ENCODE results near the gene FAM169A.

The FAM169A gene

DNA sequence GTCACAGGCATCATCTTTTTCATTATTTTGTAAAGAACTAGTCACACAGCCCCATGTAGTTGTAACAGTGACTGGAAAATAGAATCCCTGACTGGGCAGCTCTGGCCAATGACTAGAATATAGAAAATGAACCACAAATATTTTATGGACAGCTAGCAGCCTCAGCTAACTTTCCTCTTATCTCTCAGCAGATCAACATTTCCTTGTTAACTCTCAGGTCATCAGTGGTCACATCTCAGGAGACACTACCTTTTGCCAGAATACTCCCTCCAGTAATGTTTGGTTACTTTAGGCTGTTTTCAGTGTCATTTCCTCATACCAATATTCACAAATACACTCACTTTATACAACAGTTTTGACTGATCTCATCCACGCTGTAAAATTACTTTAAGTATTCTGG is 43.9 kb downstream of the FAM169A start:
- no peaks in the 10 kb centered on the region for H3K27me3 ChIP-seq (replicated peaks; ENCODE audit: insufficient read depth, low read length)
- H3K9ac ChIP-seq (ENCODE audit: low read length): no peak overlapping the region
- H3K4me1 ChIP-seq (ENCODE audit: low read length): peaks cover 23% of the 10 kb centered on the region
- no peaks in the 10 kb centered on the region for H3K9me3 ChIP-seq (replicated peaks; ENCODE audit: insufficient read depth, low read length)
- H3K27ac ChIP-seq (ENCODE audit: low read length): no peak overlapping the region
- H3K9me2 ChIP-seq (replicated peaks; ENCODE audit: insufficient read depth, low read length): no peaks in the 10 kb centered on the region
- no peaks in the 10 kb centered on the region for H4K20me1 ChIP-seq (ENCODE audit: insufficient read depth, low read length)
- H3F3A ChIP-seq (ENCODE audit: insufficient read depth, low read length): 0 out of 2 replicates have a peak, but pooled peaks cover 5% of the 10 kb centered on the region
- H3K79me2 ChIP-seq (ENCODE audit: low read length): no peaks in the 10 kb centered on the region
- H3K4me2 ChIP-seq (ENCODE audit: low read depth, low read length): no peak overlapping the region
- no peaks in the 10 kb centered on the region for H3K36me3 ChIP-seq (replicated peaks; ENCODE audit: insufficient read depth, low read length)
- H3K4me3 ChIP-seq (ENCODE audit: low read length): no peak overlapping the region
- no peak overlapping the region for H2AFZ ChIP-seq (ENCODE audit: low read length)
- TF ChIP-seq, protein P1, sequence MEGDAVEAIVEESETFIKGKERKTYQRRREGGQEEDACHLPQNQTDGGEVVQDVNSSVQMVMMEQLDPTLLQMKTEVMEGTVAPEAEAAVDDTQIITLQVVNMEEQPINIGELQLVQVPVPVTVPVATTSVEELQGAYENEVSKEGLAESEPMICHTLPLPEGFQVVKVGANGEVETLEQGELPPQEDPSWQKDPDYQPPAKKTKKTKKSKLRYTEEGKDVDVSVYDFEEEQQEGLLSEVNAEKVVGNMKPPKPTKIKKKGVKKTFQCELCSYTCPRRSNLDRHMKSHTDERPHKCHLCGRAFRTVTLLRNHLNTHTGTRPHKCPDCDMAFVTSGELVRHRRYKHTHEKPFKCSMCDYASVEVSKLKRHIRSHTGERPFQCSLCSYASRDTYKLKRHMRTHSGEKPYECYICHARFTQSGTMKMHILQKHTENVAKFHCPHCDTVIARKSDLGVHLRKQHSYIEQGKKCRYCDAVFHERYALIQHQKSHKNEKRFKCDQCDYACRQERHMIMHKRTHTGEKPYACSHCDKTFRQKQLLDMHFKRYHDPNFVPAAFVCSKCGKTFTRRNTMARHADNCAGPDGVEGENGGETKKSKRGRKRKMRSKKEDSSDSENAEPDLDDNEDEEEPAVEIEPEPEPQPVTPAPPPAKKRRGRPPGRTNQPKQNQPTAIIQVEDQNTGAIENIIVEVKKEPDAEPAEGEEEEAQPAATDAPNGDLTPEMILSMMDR (IDR thresholded peaks at IDR 0.05; ENCODE audit: low read length): no peak
- TF ChIP-seq EZH2 (optimal IDR thresholded peaks at IDR 0.05; ENCODE audit: low read depth, low read length) (no peak), EZH2phosphoT487 (IDR thresholded peaks at IDR 0.05; ENCODE audit: low read length) (no peak)
- no peak for DNase-seq

- H4K20me1 ChIP-seq (ENCODE audit: insufficient read depth, low read length): no peaks in the 10 kb centered on the region
- no peaks in the 10 kb centered on the region for H3K27me3 ChIP-seq (replicated peaks; ENCODE audit: insufficient read depth, low read length)
- H3K9me3 ChIP-seq (replicated peaks; ENCODE audit: insufficient read depth, low read length): no peaks in the 10 kb centered on the region
- DNase-seq: no peak
- H3K27ac ChIP-seq (ENCODE audit: low read length): no peak overlapping the region
- H3K4me2 ChIP-seq (ENCODE audit: low read depth, low read length): no peak overlapping the region
- no peaks in the 10 kb centered on the region for H3K79me2 ChIP-seq (ENCODE audit: low read length)
- TF ChIP-seq, protein P1 (IDR thresholded peaks at IDR 0.05; ENCODE audit: low read length): no peak
- TF ChIP-seq EZH2phosphoT487 (IDR thresholded peaks at IDR 0.05; ENCODE audit: low read length) (no peak), EZH2 (optimal IDR thresholded peaks at IDR 0.05; ENCODE audit: low read depth, low read length) (no peak)
- no peak overlapping the region for H2AFZ ChIP-seq (ENCODE audit: low read length)
- 0 out of 2 replicates have a peak, but pooled peaks cover 5% of the 10 kb centered on the region for H3F3A ChIP-seq (ENCODE audit: insufficient read depth, low read length)
- no peaks in the 10 kb centered on the region for H3K36me3 ChIP-seq (replicated peaks; ENCODE audit: insufficient read depth, low read length)
- no peak overlapping the region for H3K9ac ChIP-seq (ENCODE audit: low read length)
- peaks cover 32% of the 10 kb centered on the region for H3K4me1 ChIP-seq (ENCODE audit: low read length)
- H3K9me2 ChIP-seq (replicated peaks; ENCODE audit: insufficient read depth, low read length): no peaks in the 10 kb centered on the region
- no peak overlapping the region for H3K4me3 ChIP-seq (ENCODE audit: low read length)
Observed at GRCh38 chr5:74816875-74817274, 49.3 kb downstream of the FAM169A start.

GRCh38 chr5:74810915-74811314 is 55.3 kb downstream of the FAM169A start:
- Histone ChIP-seq H3K4me2 (ENCODE audit: low read depth, low read length) (no peak overlapping the region), H3K36me3 (replicated peaks; ENCODE audit: insufficient read depth, low read length) (no peaks in the 10 kb centered on the region), H3K4me1 (ENCODE audit: low read length) (no peaks in the 10 kb centered on the region), H3K9ac (ENCODE audit: low read length) (no peak overlapping the region), H2AFZ (ENCODE audit: low read length) (no peak overlapping the region), H3K9me2 (replicated peaks; ENCODE audit: insufficient read depth, low read length) (no peaks in the 10 kb centered on the region), H4K20me1 (ENCODE audit: insufficient read depth, low read length) (no peaks in the 10 kb centered on the region), H3K4me3 (ENCODE audit: low read length) (no peak overlapping the region), H3K27me3 (replicated peaks; ENCODE audit: insufficient read depth, low read length) (no peaks in the 10 kb centered on the region), H3K27ac (ENCODE audit: low read length) (no peak overlapping the region), H3K79me2 (ENCODE audit: low read length) (no peaks in the 10 kb centered on the region), H3K9me3 (replicated peaks; ENCODE audit: insufficient read depth, low read length) (no peaks in the 10 kb centered on the region), H3F3A (ENCODE audit: insufficient read depth, low read length) (no peaks in the 10 kb centered on the region)
- TF ChIP-seq EZH2phosphoT487 (IDR thresholded peaks at IDR 0.05; ENCODE audit: low read length) (no peak), EZH2 (optimal IDR thresholded peaks at IDR 0.05; ENCODE audit: low read depth, low read length) (no peak)
- TF ChIP-seq, protein P1 (IDR thresholded peaks at IDR 0.05; ENCODE audit: low read length): no peak
- DNase-seq: no peak
